GM19395 (cell line): Measurements from ENCODE around the gene RBP2.

Experiments
- ATAC-seq: cut with Tn5 transposase; IDR thresholded peaks from one replicate; pipeline ENCODE4 v1.9.1; 2021; ENCODE audit warnings: mild to moderate bottlenecking, moderate library complexity; ENCODE audit not compliant: unreplicated experiment

Gene RBP2

DNA sequence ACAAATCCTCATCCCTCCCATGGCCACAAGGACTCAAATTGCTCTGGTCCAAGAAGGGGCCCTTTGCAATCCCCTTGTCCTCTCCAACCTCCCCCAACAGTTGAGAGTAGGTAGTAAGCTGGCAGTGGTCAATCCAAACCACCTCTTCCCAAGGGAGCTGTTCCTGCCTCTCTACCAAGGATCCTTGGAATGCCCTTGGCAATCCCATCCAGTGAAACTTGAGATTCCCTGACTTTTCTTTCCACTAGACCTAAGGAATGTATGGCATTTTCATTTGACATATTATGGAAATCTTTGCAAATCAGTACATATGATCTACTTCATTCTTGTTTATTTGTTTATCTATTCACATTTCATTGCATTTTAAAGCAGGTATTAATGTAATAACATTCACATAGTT lies 4.8 kb upstream of the RBP2 start:
- no peak for ATAC-seq

GRCh38 chr3:139480585-139480984 lies 4.3 kb upstream of the RBP2 start:
- no peak for ATAC-seq

- no peak for ATAC-seq
These were observed 1.7 kb upstream of the RBP2 start for GRCh38 chr3:139477710-139478640.

- ATAC-seq: no peak
These were observed 3.1 kb downstream of the RBP2 start for GRCh38 chr3:139473155-139473771.

DNA sequence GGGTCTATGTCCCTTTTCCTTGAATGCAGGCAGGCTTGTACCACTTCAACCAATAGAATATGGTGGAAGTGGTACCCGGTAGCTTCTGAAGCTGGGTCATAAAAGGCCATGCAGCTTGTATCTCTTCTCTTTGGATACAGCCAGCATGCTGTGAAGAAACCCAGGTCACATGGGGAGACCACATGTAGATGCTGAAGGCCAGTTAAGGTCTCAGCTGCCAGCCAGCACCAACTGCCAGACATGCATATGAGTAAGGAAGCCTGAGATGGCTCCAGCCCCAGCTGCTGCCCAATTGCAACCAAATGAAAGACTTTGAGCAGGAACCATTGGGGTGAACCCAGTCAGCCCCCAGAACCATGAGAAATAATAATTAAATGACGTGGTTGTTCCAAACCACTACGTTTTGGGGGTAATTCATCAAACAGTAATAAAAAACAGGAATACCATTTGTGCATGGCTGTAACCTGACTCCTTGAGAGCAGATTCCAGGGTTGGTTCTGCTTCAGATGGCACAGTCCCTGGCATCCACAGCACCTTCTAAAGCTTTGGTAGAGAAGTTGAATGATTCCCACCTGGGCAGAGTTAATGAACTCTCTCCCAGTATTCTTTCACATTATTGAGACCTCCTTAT lies 3.8 kb downstream of the RBP2 start:
- no peak for ATAC-seq

DNA sequence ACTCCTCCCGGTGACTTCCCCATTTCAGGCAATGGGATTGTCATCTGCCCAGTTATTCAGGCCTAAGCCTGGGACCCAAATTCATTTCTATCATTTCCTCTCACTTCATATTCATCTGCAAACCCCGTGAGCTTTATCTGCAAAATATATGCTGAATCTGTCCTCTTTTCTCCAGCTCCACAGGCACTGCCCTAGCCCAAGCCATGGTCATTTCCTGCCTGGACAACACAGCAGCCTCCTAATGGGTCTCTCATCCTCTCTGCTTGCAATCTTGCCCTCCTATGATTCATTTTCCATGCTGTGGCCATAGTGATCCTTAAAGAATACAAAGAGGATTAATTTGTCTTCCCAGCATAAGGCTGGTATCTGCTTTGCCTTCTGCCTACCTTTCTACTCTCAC lies 6.1 kb downstream of the RBP2 start:
- ATAC-seq: no peak

GRCh38 chr3:139468399-139468798 lies 7.9 kb downstream of the RBP2 start:
- ATAC-seq: no peak

- no peak for ATAC-seq
These were observed 10.0 kb downstream of the RBP2 start for GRCh38 chr3:139466360-139466759.

GRCh38 chr3:139465636-139466035 lies 10.7 kb downstream of the RBP2 start:
- ATAC-seq: no peak

DNA sequence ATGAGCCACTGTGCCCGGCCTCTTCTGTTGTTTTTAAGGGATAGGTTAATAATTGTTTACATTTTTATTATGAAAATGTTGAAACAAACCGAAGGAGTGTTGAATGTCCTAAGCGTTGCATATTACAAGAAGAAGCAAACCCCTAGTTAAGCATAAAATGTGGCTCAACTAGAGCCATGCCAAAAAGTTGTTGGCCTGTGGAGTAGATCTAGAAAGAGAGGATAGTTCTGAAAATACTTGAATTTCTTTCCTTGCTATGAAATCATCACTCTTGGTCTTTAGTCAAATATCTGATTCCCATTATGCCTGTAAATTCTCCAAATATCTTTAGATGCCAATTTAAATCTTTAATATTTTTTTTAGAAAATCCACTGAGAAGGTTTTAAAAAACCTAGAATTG lies 12.8 kb downstream of the RBP2 start:
- ATAC-seq: no peak

DNA sequence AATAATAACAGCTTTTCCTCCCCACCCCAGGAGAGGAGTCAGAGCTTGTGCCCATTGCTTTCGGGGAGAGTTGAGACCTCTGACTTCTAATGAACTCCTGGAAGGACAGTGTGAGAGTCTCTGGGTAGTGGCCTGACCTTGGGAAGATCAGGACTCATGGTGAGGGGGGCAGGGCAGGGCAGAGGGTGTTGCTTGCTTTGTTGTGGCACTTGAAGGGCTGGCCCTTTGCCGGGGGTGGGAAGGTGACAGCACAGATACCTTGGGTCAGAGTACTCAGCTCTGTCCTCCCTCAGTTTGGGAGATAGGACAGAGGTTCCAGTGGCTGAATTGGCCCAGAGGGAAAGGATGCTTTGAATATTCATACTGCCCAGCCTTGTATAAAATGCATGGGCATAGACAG lies 15.8 kb downstream of the RBP2 start:
- no peak for ATAC-seq

- no peak for ATAC-seq
These were observed 16.2 kb downstream of the RBP2 start for GRCh38 chr3:139460076-139460475.

DNA sequence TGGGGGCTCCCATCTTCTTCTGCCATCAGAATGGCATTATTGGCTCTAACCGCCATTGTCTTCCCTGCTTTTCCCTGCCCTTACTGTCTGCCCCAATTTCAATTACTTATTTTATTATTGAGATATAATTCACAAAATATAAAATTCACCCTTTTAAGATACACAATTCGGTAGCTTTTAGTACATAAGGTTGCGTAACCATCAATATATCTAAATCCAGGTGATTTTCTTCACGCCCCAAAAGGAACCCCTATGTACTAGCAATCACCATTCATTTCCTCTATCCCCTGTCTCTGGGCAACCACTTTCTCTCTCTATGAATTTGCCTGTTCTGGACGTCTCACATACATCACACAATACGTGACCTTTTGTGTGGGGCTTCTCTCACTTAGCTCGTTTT lies 18.0 kb downstream of the RBP2 start:
- no peak for ATAC-seq

DNA sequence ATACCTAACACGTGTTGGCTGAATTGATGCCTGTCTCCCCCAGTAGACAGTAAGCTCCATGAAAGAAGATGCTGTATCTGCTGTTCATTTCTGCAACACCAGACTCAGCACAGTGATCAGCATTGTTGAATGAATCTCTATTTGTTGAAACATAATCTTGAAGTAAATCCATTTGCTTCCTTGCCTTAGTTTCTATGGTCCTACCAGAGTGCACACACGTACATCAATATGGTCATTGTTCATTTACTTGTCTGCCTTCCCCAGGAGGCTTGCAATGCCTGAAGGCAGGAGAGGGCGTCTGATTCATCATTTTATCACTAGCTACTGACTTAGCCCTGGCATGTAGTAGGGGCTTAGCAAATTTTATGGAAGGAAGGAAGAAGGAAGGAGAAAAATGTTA lies 19.2 kb downstream of the RBP2 start:
- ATAC-seq: no peak

- ATAC-seq: no peak
These were observed 19.9 kb downstream of the RBP2 start for GRCh38 chr3:139456386-139456785.

DNA sequence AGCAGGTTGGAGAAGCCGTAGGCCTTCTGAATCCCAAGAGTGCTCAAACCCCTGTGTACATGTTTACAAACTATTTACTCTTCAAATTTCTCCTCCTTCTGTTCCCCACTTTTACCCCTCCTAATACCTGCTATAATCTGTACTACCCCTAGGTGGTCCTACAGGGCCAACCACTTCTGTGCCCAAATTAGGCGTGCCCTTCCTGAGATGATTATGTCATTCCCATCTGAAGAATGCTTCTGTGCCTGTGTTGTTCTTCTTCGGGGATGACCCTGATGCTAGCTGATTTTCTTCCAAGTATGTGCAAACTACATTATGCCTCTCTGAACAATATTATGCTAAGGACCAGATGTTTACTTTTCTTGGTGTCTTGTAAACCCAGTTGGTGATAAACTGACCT lies 20.5 kb downstream of the RBP2 start:
- ATAC-seq: no peak

- ATAC-seq: no peak
These were observed 21.1 kb downstream of the RBP2 start for GRCh38 chr3:139455206-139455605.

DNA sequence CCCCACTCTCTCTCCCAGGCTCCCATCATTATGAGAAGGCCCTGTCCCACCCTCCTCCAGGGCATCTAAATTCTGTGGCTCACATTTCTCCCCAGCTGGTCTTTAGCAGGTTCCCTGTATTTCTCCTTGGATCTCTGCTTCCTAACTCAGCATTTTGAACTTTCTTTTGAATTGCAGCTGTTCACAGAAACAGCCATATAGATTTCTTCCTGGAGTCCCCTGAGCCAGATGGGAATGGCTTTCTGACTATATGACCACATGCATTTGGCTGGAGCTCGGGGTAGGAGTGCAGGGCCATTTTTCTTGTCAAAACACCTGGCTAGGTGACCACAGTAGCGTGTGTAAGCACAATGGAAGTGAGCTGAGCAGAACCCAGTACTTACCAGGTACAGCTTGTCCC lies 22.0 kb downstream of the RBP2 start:
- ATAC-seq: no peak

- no peak for ATAC-seq
These were observed 26.2 kb downstream of the RBP2 start for GRCh38 chr3:139450159-139450558.

GRCh38 chr3:139449566-139449965 lies 26.8 kb downstream of the RBP2 start:
- ATAC-seq: no peak

DNA sequence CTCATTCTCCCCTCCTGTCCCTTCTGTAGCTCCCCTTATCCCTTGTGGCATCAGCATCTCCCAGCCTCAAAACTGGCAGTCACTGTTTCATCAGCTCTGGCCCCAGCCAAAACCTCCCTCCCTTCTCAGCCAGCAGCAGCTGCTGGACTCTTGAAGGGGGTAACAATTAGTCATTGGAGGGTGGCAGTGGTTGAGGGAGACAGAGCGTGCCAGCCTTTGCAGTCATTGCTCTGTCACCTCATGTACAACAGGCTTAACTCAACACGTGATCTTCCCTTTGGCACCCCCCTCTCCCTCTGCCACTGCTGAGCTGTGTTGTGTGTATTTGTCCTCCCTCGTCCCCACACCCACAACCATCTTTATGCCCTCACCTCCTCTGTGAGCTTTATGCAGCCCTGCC lies 28.2 kb downstream of the RBP2 start:
- ATAC-seq: no peak

- no peak for ATAC-seq
These were observed 28.8 kb downstream of the RBP2 start for GRCh38 chr3:139447486-139447885.
